ENCODE measurements around the gene STK10.

The STK10 gene

GRCh38 chr5:172109749-172110148, 78.3 kb downstream of the STK10 start:
- DNase-seq (ENCODE audit: low read depth in 2 of 2), result no peak

GRCh38 chr5:172107571-172107970, 80.5 kb downstream of the STK10 start:
- no peak for DNase-seq (ENCODE audit: low read depth in 2 of 2)

- DNase-seq (ENCODE audit: low read depth in 2 of 2), result peak; percentile 48 to 71
Measured at GRCh38 chr5:172106511-172107356, 81.3 kb downstream of the STK10 start.

- no peak for DNase-seq (ENCODE audit: low read depth in 2 of 2)
Measured at GRCh38 chr5:172105811-172106210, 82.2 kb downstream of the STK10 start.

DNA sequence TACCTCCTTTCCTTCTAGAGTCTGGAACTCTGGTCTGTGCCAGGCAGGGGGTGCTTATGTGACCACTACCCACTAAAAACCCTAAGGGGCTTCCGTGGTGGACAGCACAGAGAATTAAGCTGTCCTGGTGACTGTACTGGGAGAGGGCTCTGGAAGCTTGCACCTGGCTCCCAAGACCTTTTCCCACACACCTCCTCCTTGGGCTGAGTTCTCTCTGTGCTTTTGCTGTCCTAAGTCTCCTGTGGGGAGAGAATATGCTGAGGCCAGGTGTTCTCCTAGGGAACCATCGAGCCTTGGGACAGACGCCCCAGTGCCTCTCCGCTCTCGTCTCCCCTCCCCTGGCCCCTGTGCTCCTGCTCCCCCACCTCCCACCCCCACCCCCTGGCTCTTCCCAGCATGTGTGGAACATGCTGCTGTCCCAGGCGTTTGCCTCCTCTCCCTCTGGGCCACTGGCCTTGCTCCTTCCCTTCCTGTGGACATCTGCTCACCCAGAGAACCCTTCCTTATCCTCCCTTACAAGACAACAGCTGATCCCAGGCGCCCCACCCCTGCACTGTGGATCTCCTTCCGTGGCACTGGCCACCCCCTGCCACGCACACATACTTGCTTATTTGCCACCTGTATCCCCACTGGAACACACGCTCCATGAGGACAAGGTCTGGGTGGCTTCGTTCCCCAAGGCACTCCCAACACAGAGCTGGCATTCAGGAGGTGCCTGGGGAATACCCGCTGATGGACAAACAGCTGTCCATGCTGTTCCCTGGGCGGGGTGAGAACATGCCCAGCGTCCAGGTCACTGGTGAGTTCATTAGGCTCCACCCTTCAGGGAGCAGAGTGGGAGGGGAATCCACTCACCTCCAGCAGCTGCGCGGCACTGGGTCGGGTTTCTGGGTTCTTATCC, 83.0 kb downstream of the STK10 start:
- DNase-seq (ENCODE audit: low read depth in 2 of 2), result no peak

DNA sequence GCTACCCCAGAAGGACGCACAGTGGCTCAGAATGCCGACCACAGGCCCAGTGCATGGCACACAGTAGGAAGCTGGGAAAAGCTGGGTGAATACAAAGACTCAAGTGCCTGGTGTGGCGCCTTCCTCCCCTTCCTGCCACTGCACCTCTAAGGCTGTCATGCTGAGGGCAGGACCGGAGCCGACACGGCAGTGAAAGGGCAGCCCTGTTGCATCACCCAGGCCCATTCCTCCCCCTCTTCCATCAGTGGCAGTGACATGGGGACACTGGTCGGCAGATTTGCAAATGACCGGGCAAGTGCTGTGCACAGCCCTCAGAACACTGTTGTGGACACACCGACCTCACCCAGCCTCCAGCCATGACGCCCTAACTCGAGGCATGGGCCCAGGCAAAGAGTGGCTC, 84.0 kb downstream of the STK10 start:
- DNase-seq (ENCODE audit: low read depth in 2 of 2), result no peak

- peak in 1 of 2 donors; percentile 30 for DNase-seq (ENCODE audit: low read depth in 2 of 2)
Measured at GRCh38 chr5:172102913-172103626, 85.0 kb downstream of the STK10 start.

DNA sequence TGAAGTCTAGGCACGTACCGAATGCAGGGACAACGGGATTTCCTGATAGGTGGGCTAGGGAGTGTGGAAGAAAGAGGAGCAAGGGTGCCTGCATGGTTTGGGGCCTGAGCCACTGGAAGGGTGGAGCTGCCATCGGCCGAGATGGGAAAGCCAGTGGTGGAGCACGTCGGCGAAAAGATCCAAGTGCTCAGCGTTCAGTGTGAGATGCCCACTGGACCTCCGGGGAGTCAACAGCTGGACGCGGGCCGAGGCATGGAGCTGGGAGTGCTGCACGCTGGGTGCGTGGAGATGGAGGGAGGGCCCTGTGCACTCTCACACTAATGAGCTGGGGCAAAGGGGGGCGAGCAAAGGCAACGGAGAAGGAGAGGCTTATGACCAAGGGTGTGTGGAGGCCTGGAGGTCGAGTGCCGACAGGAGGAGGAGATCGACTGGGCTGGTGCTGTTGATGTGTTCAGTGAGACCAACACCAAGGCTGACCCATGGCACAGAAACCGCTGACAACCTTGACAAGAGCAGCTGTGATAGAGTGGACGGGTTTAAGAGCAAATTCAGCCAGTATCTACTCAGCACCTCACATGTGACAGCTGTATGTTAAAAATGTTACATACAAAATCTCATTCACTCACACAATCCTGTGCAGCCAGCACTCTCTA, 85.7 kb downstream of the STK10 start:
- no peak for DNase-seq (ENCODE audit: low read depth in 2 of 2)

- DNase-seq (ENCODE audit: low read depth in 2 of 2), result no peak
Measured at GRCh38 chr5:172101547-172102217, 86.3 kb downstream of the STK10 start.

DNA sequence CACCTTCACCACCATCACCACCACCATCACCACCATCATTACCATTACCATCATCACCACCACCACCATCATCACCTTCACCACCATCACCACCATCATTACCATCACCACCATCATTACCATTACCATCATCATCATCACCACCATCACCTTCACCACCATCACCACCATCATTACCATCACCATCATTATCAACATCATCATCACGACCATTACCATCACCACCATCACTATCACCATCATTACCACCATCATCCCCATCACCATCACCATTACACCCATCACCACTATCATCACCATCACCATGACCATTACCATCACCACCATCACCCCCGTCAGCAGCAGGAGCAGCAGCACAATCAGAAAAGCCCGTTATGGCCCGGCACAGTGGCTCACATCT, 89.1 kb downstream of the STK10 start:
- no peak for DNase-seq (ENCODE audit: low read depth in 2 of 2)

DNA sequence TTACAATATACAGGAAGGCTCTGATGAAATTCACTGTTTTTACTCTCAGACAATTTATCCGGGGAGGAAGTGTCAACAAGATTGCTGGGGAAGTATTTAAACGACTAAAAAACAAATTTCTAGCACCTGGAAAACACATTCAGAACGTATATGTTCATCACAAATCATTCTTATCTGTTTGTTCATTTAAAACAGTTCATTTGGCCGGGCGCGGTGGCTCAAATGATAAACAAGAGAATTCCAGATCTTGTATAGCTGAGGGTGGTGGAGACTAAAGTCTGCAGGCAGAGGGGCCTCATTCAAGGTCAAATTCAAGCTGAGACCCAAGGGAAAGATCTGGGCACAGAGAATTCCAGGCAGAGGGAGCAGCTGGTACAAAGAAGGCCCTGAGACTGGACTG, 90.0 kb downstream of the STK10 start:
- DNase-seq (ENCODE audit: low read depth in 2 of 2), result no peak

DNA sequence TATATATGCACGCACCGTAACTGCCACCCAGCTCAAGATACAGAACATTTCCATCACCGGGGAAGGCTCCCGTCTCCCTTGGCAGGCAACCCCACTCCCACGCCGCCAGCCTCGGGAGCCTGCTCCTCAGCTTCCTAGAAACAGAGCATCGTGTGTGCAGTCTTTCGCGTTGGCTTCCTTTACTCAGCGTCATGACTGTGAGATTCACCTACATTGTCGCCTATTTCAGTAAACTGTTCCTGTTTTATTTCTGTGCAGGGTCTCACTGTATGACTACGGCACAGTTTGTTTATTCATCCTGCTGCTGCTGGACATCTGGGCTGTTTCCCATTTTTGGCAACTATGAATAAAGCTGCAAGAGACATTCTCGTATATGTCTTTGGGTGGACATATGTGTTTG, 90.7 kb downstream of the STK10 start:
- DNase-seq (ENCODE audit: low read depth in 2 of 2), result no peak

DNA sequence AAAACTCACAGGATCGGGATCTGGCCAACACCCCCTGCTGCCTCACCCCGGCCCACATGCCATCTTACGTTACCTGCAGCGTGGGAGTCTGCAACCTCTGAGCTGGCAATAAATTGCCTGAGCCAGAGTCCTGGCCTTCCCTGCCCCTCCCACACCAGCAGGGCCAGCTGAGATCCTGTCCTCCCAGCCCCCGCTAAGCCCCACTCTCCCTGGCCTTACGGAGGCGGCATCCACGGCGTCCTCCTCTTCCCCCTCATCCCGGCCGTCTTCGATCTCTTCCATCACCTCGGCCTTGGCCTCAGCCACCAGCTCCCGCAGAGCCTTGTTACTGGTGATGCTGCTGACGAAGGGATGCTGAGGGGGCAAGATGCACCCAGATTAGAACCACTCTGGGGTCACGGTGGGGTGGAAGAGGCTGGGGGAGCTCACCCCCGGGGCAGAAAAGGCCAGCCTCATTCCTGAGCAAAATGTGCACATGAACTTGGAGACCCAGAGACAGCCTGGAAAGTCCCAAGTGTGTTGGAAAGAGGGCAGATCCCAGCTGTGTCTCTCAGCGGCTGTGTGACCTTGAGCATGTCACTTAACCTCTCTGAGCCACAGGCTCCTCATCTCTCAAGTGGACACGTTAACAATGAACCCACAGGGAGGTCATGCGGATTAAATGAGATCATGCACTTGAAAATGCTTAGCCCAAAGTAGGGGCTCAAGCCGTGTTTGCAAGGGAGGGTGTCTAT, 91.7 kb downstream of the STK10 start:
- no peak for DNase-seq (ENCODE audit: low read depth in 2 of 2)

- DNase-seq (ENCODE audit: low read depth in 2 of 2), result no peak
Measured at GRCh38 chr5:172095368-172096206, 92.4 kb downstream of the STK10 start.

DNA sequence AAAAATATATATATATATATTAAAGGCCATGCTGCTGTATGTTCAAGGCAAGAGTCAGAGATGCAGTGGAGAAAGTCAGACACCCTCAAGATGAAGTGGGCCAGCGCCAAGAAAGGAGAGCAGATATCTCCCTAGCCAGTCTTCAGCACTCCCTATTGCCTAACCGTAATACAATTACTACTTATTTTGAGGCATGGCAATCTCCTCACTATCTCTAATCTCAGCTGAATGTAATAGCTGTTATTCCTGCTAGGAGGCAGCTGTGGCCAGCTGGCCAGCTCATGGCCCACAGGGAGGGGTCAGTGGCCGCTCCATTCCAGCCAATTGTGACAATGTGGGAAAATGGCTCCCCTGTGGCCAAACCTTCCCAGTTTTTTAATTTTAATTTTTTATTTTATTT, 94.1 kb downstream of the STK10 start:
- DNase-seq (ENCODE audit: low read depth in 2 of 2), result no peak

DNA sequence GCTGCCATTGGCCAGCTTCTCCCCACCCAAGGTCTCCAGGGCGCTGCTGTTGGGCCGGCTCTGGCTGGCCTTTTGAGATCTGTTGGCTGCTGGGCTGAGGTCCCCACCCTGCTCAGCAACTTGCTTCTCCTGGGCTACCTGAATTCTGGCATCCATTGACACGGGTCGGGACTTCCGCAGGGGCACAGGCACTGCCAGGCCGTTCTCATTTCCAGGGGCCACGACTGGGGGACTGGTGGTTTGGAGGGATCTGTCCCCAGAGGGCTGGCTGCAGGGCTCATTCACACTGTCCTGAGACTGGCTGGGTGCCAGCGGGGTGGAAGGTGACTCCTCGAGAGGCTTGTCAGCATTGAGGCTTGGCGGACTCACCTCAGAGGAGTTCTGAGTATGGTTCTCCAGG, 94.5 kb downstream of the STK10 start:
- DNase-seq (ENCODE audit: low read depth in 2 of 2), result no peak

DNA sequence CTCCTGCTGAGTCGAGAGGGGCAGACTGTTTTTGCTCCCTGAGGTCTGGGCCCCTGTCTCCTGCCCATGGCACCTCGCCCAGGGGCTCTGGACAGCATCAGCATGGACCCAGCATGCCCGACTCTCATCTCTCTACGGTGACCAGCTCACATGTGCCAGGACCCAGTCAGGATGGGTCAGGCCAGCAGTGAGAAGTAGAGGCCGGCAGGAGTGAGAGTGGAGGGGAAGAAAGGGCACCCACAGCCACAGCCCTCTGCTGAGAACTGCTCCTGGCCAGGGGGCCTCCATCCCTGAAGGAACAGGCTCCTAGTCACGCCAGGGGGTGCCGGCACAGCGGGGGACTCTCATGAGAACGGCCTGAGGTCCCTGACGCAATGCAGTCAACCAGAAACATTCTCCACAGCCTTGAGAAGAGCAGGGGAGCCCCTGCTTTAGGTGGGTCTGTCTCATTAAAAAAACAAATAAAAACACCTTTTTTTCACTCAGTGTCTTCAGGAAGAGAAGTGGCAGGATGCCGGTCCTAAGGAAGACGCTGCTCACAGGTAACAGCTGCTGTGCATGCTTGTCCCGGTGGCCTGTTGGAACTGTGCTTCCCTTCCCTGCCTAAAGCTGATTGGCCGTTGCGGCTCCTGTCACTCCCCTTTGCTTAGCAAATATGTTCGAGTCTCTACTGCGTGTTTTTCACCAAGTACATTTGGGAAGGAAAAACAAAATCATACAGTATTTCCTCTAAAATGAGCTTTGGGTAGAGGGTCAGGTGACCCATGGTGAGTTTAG, 95.9 kb downstream of the STK10 start:
- no peak for DNase-seq (ENCODE audit: low read depth in 2 of 2)

GRCh38 chr5:172090976-172091547, 97.0 kb downstream of the STK10 start:
- no peak for DNase-seq (ENCODE audit: low read depth in 2 of 2)

All from stimulated activated CD4-positive, alpha-beta T cell treated with anti-CD3 and anti-CD28 coated beads, Interleukin-4, amount 100 ng/mL, for 48 hours (primary cell).